ENCODE results near the gene MKI67. TPM values are rescaled to one million over a fixed set of nuclear protein-coding genes. Genes with fewer than 3 reads are reported as not detected.

MKI67 gene
- total RNA-seq, 1 experiment from 2014 or later = 81.4 TPM

DNA sequence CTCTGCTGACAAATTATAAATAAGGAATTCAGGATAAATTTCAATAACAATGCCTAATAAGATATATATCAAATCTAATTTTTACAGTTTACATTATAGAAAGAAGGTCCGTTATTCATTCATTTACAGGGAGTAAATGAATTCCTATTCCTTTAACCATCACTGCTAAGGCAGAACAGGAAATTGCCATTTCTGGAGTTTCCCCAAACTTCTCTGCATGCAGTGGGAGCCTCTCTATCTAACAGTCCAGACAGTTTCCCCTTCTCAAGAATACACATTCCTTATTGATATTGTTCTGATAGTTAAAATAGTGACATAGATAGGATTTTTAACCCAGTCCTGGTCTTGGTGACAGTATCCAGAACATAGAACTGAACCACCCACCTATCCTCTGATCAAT lies 24.3 kb downstream of the MKI67 start:
- peaks cover 11% of the 10 kb centered on the region for H3K4me1 Mint-ChIP-seq (ENCODE audit: insufficient read depth, unreplicated experiment)
- TF ChIP-seq, protein P1, sequence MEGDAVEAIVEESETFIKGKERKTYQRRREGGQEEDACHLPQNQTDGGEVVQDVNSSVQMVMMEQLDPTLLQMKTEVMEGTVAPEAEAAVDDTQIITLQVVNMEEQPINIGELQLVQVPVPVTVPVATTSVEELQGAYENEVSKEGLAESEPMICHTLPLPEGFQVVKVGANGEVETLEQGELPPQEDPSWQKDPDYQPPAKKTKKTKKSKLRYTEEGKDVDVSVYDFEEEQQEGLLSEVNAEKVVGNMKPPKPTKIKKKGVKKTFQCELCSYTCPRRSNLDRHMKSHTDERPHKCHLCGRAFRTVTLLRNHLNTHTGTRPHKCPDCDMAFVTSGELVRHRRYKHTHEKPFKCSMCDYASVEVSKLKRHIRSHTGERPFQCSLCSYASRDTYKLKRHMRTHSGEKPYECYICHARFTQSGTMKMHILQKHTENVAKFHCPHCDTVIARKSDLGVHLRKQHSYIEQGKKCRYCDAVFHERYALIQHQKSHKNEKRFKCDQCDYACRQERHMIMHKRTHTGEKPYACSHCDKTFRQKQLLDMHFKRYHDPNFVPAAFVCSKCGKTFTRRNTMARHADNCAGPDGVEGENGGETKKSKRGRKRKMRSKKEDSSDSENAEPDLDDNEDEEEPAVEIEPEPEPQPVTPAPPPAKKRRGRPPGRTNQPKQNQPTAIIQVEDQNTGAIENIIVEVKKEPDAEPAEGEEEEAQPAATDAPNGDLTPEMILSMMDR (IDR thresholded peaks at IDR 0.05; ENCODE audit: unreplicated experiment) = no peak
- BruUV-seq (replicated peaks) = no TSS peak
- no peaks in the 10 kb centered on the region for H3K9me3 Mint-ChIP-seq (ENCODE audit: unreplicated experiment)
- intact Hi-C loops (cut with micrococcal nuclease) = no loop called here
- DNase-seq (ENCODE audit: unreplicated experiment) = no peak
- ChIA-PET POLR2A (no interaction called here), CTCF (interaction anchor here (6.1 kb wide), 1 partner anchor 16 kb away, joined by 26 read pairs; no protein-coding TSS in a partner anchor)
- H3K4me3 Mint-ChIP-seq (ENCODE audit: unreplicated experiment) = no peak overlapping the region
- no peak overlapping the region for H3K27ac Mint-ChIP-seq (ENCODE audit: low read depth, unreplicated experiment)
- peaks cover 10% of the 10 kb centered on the region for H3K36me3 Mint-ChIP-seq (ENCODE audit: insufficient read depth, unreplicated experiment)
- H3K27me3 Mint-ChIP-seq (ENCODE audit: insufficient read depth, unreplicated experiment) = no peaks in the 10 kb centered on the region

DNA sequence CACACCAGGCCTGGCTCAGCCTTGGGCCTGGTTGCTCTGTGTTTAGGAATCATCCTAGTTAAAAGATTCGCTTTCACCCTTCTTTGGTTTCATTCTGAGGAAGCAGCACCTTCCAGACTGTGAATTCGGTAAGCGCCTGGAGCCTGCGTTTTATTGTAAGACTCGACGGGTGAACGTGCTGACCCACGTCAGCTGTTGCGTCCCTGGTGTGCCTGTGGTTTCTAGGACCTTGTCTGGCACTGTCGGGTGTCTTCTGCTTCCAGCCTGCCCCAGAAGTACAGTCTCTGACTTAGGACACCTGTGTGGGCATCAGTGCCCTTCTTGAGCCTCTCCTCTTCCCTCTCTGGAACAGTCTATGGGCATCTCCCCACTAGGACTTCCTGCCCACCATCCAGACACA lies 26.3 kb downstream of the MKI67 start:
- BruUV-seq (replicated peaks) = no TSS peak
- ChIA-PET CTCF (interaction anchor here (0.7 to 1.2 kb wide), 2 partner anchors 24 to 51 kb away, joined by 3 to 6 read pairs; no protein-coding TSS in a partner anchor), POLR2A (no interaction called here)
- no peak overlapping the region for H3K4me3 Mint-ChIP-seq (ENCODE audit: unreplicated experiment)
- H3K27me3 Mint-ChIP-seq (ENCODE audit: insufficient read depth, unreplicated experiment) = no peaks in the 10 kb centered on the region
- no peak overlapping the region for H3K27ac Mint-ChIP-seq (ENCODE audit: low read depth, unreplicated experiment)
- peaks cover 10% of the 10 kb centered on the region for H3K36me3 Mint-ChIP-seq (ENCODE audit: insufficient read depth, unreplicated experiment)
- no peak for DNase-seq (ENCODE audit: unreplicated experiment)
- TF ChIP-seq, protein P1 (IDR thresholded peaks at IDR 0.05; ENCODE audit: unreplicated experiment) = no peak
- intact Hi-C loops (cut with micrococcal nuclease) = no loop called here
- peaks cover 8% of the 10 kb centered on the region for H3K4me1 Mint-ChIP-seq (ENCODE audit: insufficient read depth, unreplicated experiment)
- H3K9me3 Mint-ChIP-seq (ENCODE audit: unreplicated experiment) = no peaks in the 10 kb centered on the region

DNA sequence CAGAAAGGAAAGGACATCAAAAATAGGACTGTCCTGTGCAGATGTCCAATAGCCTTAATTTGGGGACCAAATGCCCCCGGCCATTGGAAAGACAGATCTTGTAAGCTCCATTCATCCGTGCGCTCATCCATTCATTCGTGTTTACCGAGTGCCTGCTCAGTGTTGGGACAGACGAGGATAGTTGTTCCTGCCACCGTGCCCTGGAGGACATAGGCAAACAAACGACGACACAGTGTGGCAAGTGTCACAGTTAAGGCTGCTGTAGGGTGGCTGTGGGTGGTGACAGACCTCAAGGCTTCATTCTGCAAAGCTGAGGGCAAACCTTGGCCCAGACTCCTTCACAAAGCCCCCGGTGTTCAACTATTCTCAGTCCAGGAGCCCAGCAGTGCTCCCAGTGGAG lies 27.6 kb downstream of the MKI67 start:
- BruUV-seq (replicated peaks) = TSS peak; percentile 20
- TF ChIP-seq, protein P1 (IDR thresholded peaks at IDR 0.05; ENCODE audit: unreplicated experiment) = no peak
- Mint-ChIP-seq H3K4me1 (ENCODE audit: insufficient read depth, unreplicated experiment) (peaks cover 6% of the 10 kb centered on the region), H3K36me3 (ENCODE audit: insufficient read depth, unreplicated experiment) (peaks cover 8% of the 10 kb centered on the region), H3K27me3 (ENCODE audit: insufficient read depth, unreplicated experiment) (no peaks in the 10 kb centered on the region), H3K4me3 (ENCODE audit: unreplicated experiment) (no peak overlapping the region), H3K9me3 (ENCODE audit: unreplicated experiment) (no peaks in the 10 kb centered on the region), H3K27ac (ENCODE audit: low read depth, unreplicated experiment) (no peak overlapping the region)
- POLR2A ChIA-PET = no interaction called here
- DNase-seq (ENCODE audit: unreplicated experiment) = no peak
- CTCF ChIA-PET = interaction anchor here (2.1 kb wide), 1 partner anchor 51 kb away, joined by 6 read pairs; no protein-coding TSS in a partner anchor
- intact Hi-C loops (cut with micrococcal nuclease) = no loop called here

DNA sequence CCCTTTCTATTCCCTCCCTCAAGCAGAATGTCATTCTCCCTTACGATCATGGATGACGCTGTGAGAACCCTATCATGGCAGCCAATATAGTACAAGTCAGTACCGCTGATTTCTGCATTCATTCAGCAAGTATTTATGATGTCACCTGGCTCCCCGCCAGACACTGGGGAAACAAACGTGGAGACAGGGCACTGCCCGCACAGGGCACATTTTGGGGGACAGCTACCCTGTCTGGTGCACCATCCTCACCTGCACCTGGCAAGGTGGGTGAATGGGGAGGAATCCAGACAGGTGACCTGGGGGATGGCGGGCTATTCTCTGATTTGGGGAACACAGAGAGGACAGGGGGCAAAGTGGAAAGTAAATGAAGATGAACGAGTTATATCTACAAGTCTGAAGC lies 28.4 kb downstream of the MKI67 start:
- TF ChIP-seq, protein P1 (IDR thresholded peaks at IDR 0.05; ENCODE audit: unreplicated experiment) = no peak
- POLR2A ChIA-PET = no interaction called here
- peaks cover 6% of the 10 kb centered on the region for H3K36me3 Mint-ChIP-seq (ENCODE audit: insufficient read depth, unreplicated experiment)
- CTCF ChIA-PET = interaction anchor here (2.1 kb wide), 1 partner anchor 51 kb away, joined by 6 read pairs; no protein-coding TSS in a partner anchor
- H3K4me3 Mint-ChIP-seq (ENCODE audit: unreplicated experiment) = no peak overlapping the region
- no peaks in the 10 kb centered on the region for H3K9me3 Mint-ChIP-seq (ENCODE audit: unreplicated experiment)
- H3K4me1 Mint-ChIP-seq (ENCODE audit: insufficient read depth, unreplicated experiment) = peaks cover 6% of the 10 kb centered on the region
- H3K27me3 Mint-ChIP-seq (ENCODE audit: insufficient read depth, unreplicated experiment) = no peaks in the 10 kb centered on the region
- intact Hi-C loops (cut with micrococcal nuclease) = no loop called here
- H3K27ac Mint-ChIP-seq (ENCODE audit: low read depth, unreplicated experiment) = peak overlapping the region; percentile 39
- BruUV-seq (replicated peaks) = no TSS peak
- peak; percentile 30 for DNase-seq (ENCODE audit: unreplicated experiment)
